Hypothalamus (tissue), 51 donors: Measurements from ENCODE around the gene CYSLTR1.
"Not testable (repeated sequence)": the region's sequence is repeated elsewhere in the genome, so short reads cannot be mapped to it uniquely, and the experiment has no call there.

ENCODE experiments used
- DNase-seq, 51 donors: peaks; one replicate each; lab custom pipeline; 2025; lab: John Stamatoyannopoulos, UW

The CYSLTR1 gene, protein sequence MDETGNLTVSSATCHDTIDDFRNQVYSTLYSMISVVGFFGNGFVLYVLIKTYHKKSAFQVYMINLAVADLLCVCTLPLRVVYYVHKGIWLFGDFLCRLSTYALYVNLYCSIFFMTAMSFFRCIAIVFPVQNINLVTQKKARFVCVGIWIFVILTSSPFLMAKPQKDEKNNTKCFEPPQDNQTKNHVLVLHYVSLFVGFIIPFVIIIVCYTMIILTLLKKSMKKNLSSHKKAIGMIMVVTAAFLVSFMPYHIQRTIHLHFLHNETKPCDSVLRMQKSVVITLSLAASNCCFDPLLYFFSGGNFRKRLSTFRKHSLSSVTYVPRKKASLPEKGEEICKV

DNA sequence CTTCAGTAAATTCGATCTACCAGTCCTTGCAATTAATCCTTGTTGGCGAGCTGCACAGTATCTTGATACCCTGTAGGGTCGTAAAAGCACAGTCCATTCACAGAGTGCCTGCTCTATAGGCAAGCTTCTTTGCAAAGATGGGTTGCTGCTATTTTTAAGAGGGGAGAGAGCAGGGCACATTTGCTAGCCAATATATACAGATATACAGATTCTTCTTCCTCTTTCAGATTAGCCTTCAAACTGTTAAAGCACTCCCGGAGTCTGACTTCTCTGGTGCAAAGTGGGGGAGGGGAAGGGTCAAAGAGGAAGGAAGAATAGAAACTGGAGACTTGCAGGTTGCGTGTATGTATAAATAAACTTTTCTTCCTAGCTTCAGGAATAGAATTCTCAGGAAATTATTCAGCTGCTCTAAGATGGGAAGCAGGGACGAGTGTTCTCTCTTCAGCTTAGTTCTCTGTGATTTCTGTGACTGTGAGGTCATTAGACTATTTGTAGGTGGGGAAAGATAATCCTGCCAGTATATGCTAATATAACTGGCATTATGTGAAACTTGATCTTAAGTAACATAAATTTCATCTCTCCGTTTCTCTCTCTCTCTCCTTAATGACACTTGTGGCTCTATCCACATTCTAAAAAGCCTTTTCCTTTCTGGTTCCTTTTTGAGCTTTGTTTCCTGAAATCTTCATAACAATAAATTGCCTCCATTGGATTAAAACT is at the start of gene CYSLTR1:
TSS of gene CYSLTR1 (minus strand) at position 242 of the 717 bp plus-strand sequence. CDS start 53,865 bp downstream, outside the sequence.
- peak in 2 of 51 donors; percentile 0 to 1 for DNase-seq

DNA sequence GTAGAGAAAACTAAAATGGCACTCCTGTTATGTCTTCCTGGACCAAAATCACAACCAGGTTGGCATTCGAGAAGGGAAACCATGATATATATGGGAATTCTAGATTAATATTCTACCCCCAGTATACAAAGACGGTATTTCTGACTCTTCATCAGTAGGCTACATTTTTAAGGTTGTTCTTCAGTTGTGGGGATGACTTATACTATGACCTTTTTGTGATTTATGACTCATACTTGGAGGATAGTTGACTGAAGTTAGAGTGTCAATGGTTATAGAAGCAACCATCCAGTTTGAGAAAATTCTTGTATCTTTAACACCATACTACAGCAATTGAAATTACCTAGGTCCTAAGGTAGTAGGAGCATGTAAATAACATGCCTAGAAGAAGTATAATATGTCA is 49.8 kb upstream of the CYSLTR1 start:
- DNase-seq, result no peak

DNA sequence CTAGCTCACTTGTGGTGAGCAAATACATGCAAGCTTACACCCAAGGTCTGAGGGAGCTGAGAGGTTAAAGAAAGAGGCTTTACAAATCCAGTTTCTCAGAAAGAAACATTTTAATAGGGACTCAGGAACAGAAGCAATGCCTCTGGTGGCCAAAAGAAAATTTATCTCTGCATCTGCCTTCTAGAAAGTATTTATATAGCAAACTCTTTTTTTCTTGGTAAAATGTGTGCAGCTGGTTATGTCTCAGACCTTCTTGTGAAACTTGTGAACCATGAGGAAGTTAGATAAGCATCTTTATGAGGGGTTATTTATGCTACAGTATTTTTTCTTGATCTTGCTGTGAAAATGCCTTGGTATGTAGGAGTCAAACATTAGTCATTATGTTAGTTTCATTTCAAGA is 48.5 kb upstream of the CYSLTR1 start:
- DNase-seq, result no peak

GRCh38 chrX:78366576-78366975 is 39.2 kb upstream of the CYSLTR1 start:
- no peak for DNase-seq

- no peak for DNase-seq
These were observed 30.1 kb upstream of the CYSLTR1 start for GRCh38 chrX:78357342-78358055.

GRCh38 chrX:78333521-78333920 is 6.1 kb upstream of the CYSLTR1 start:
- no peak for DNase-seq

DNA sequence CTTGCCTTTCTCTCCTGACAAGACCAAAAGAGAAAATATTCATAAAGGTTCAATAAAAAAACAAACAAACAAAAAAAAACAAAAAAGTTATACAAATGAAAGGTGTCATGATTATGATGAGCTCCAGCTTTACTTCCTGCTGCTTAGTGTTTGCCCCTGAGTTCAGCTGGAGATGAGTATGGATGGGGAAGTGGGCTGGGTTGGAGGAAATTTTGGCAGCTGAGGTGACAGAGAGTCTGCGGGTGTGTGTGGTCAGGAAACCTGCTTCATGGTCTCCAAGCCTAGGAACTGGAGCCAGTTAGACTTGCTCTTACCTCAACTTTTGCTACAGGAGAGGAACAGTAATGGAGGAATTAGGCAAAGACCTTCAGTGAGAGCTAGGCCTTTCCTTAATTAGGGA is 4.3 kb upstream of the CYSLTR1 start:
- no peak for DNase-seq

DNA sequence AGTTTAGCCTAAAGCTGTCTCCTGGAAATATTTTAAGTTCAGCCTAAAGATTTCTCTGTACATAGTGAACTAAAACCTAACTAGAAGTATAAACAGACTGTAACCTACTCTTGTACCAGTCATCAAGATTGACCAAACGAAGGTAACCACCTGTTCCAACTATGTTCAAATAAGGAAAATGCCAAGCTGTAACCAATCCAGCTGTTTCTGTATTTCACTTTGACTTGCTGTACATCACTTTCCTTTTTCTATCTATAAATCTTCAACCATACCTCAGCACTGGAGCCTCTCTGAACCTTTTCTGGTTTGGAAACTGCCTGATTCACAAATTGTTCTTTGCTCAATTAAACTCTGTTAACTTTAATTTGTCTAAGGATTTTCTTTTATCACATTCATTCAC is 3.1 kb upstream of the CYSLTR1 start:
- DNase-seq, result no peak

GRCh38 chrX:78330068-78330467 is 2.7 kb upstream of the CYSLTR1 start:
- no peak for DNase-seq

GRCh38 chrX:78329486-78329885 is 2.1 kb upstream of the CYSLTR1 start:
- no peak for DNase-seq

DNA sequence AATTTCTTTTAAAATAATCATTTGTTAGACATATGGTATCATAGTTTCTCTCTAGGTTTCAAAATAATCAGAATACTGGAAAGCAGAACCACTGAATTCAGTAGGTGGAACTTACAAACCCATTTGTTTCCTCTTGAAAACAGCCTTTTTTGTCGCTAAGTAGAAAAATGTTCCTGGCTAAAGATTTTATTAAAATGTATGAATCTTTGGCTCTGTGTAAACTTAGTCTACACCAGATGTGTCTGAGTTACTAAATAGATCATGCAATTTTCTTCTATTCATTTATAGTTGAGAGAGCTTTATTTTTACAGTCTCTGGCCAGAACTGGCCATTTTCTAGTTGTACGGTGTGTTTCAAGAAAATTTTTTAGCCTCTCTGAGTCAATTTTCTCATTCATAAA is 1.0 kb downstream of the CYSLTR1 start:
- no peak for DNase-seq

GRCh38 chrX:78322863-78323262 is 4.5 kb downstream of the CYSLTR1 start:
- no peak for DNase-seq

DNA sequence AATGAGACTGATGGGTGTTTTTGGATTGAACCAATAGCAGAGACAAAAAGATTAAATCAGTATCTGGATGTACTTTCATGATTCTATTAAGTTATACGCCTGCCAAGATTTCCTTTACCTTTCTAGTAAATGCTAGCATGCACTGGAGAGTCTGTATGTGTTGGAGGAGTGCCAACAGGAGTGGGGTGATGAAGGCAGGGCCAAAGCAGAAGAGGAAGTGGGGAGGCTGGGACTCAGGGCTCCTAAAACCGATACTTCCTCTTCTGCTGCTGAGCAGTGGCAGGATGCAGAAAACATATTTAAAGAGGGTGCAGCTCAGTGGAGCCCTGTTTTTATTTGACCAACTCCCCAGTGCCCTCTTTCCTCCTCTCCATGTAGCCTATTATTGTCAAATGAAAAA is 5.6 kb downstream of the CYSLTR1 start:
- peak in 11 of 51 donors; percentile 0 to 6 (median 1) for DNase-seq

DNA sequence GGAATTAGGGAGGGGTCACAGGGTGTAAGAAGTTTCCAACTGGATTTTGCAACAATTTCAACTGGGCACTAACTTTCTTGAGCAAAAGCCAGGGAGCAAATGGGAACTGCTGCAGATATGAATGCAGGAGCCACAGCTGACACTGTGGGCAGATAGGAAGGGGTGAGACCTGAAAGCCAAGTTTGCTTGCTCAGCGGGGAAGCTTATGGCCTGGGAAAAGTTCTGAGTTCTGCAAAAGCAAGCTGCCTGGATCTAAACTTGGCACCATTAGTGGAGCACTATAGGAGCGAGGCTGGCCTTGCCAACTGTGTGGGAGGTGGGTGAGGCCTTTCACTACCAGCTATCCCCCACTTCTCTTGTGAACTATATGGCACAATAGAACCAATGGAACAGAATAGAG is 11.1 kb downstream of the CYSLTR1 start:
- DNase-seq, result no peak

- no peak for DNase-seq
These were observed 11.7 kb downstream of the CYSLTR1 start for GRCh38 chrX:78315745-78316144.

- no peak for DNase-seq
These were observed 12.8 kb downstream of the CYSLTR1 start for GRCh38 chrX:78314561-78314960.

- DNase-seq, result no peak
These were observed 13.9 kb downstream of the CYSLTR1 start for GRCh38 chrX:78313526-78313925.

DNA sequence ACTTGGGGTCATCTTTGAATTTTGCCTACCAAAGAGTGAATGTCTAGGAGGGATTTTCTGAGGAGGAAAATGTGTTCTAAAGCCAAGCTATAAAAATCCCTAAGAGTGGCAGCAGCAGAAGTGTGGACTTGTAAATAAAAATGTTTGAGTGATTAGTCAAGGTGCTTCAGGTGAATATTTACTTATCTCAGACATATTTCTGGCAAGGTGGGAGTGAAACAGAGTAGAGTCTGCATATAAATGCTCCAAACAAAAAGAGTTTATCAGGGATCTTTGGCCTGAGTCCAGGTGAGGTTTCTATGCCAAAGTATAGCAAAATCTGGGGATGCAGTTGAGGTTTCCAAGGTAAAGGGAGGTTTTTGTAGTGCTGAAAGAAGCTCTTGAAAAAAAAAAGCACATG is 19.7 kb downstream of the CYSLTR1 start:
- no peak for DNase-seq

GRCh38 chrX:78303086-78303485 is 24.3 kb downstream of the CYSLTR1 start:
- peak in 1 of 51 donors; percentile 0 for DNase-seq

DNA sequence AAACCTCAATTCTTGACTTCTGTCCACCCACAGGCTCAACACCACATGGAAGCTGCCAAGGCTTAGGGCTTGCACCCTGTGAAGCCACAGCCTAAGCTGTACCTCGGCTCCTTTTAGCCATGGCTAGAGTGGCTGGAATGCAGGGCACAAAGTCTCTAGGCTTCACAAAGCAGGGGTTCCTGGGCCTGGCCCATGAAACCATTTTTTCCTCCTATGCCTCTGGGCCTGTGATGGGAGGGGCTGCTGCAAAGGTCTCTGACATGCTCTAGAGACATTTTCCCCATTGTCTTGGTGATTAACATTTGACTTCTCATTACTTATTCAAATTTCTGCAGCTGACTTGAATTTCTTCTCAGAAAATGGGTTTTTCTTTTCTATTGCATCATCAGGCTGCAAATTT is 26.5 kb downstream of the CYSLTR1 start:
- DNase-seq, result not testable (repeated sequence)

- no peak for DNase-seq
These were observed 43.9 kb downstream of the CYSLTR1 start for GRCh38 chrX:78283511-78283910.

GRCh38 chrX:78237127-78237526 is 90.3 kb downstream of the CYSLTR1 start:
- no peak for DNase-seq
